NCI-H146 treated with DMSO at 0.1 percent for 48 hours (cell line): ENCODE data around the gene SLCO2A1.

Source experiments
- DNase-seq: peaks from one replicate; lab custom pipeline; 2025; ENCODE audit not compliant: unreplicated experiment; lab: John Stamatoyannopoulos, UW

The SLCO2A1 gene

DNA sequence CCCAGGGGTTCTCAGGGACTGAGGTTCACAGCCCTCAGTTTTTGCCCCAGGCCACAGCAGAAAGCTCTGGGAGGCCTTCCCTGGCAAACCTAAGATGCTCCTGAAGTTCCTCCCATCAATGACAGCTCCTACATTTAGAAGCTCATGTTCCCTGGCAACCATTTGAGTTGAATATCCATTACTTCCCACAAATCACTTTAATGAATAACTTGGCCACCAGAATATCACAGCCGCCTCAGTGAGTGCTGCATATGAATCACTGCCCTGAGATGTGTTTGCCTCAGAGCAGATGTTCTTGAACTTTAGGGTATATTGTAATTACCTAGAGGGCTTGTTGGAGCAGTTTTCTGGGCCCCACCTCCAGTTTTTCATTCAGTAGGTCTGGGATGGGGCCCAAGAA lies 27.4 kb downstream of the SLCO2A1 start:
- no peak for DNase-seq

DNA sequence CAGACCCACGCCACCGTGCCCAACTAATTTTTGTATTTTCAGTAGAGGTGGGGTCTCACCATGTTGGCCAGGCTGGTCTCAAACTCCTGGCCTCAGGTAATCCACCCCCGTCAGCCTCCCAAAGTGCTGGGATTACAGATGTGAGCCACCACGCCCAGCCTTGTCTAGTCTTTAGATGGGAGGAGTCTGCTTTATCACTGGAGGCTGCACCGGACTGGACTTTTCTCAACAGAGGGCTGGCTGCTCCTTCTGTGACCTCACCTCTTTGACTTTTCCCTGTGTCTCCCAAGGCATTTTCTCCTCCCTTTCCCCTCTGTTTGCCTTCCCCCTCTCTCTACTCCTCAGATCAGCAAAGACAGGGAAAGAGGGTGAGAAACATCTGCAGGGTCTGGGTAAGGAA lies 28.5 kb downstream of the SLCO2A1 start:
- DNase-seq, result no peak

DNA sequence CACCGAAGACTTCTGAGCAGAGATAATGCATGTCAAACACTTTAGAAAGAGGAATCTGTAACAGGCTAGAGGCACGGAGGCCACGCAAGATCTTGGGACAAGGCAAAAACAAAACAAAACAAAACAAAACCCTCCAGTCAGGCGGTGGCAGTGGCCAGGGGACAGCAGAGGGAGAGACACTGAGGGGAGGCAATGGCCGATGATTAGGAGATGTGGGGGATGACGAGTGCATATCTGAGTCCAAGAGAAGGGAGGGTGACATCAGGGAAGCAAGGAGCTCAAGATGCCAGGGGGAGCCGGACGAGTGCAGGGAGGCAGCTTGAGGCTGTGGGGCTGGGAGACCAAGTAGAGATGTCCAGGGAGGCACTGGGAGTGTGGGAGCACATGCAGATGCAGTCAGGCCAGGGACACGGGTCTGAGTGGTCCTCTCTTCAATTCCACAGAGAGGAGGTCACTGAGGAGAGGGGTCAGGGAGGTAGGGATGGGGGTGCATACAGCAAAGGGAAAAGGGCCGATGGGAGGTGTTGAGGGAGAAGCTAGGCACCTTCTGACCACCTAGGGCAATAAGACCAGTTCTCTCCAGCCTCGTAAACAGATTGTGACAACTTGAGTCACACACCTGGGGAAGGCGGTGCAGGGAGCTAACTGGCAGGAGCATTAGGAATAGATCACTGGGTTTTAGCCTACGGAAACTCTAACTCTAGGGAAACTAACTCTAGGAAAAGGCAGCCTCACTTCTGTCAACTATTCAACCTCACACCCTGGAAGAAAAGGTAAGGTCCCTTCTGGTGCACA lies 29.6 kb downstream of the SLCO2A1 start:
- no peak for DNase-seq

DNA sequence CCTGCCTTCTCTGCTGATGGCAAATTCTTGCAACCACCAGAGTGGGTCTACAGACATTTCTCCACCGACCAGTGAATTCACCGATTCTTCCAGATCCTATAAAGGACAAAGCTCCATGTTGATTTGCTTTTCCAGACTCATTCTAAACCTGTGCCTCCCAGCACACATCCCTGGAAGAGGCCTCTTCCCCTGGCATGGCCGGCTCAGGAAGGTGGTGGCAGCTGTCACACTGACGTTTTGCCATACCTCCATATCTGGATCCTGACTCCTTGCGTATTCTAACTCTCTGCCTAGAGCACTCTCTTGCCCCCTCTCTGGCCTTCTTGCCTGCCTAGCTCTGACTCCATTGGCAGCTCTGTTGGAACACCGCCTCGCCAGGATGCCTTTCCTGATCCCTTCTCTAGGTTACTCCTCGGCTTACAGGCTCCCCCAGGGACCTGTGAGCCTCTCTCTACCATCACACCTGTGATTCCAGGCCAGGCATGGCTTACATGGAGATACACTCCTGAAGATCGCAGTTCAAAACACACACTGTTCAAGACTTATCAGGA lies 31.0 kb downstream of the SLCO2A1 start:
- no peak for DNase-seq

DNA sequence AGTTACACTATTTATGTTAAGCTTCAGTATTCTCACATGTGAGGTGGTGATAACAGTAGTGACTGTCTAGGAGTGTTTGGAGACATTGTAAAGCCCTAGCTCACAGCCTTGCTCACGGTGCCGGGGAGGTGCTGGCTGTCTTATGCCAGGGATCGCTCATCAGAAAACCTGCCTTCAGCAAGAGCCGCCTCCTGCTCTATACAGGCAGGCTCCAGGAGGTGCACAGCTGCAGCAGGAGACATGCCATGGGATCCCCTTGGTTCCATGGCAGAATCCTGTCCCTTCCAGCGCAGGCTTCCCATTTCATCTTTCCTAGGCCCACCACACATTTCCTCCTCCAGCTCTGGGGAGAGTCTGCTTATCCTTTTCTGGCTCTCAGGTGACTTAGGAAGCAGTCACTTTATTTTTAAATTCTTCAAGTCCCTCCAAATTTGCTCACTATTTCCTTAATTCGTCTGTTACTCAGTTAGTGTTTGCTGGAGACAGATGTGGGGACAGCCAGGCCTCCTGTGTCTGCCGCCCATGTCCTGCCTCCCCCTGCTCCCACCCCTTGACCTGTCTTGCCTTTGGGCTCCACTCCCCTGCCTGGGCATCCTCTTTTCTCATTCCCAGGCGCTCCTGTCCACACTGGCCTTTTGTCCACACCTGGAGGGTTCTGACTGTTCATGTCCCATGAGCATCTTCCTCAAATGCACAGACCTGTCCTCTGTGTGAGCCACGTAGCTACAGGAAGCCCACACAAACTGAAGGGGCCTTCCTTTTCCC lies 31.7 kb downstream of the SLCO2A1 start:
- DNase-seq, result no peak

DNA sequence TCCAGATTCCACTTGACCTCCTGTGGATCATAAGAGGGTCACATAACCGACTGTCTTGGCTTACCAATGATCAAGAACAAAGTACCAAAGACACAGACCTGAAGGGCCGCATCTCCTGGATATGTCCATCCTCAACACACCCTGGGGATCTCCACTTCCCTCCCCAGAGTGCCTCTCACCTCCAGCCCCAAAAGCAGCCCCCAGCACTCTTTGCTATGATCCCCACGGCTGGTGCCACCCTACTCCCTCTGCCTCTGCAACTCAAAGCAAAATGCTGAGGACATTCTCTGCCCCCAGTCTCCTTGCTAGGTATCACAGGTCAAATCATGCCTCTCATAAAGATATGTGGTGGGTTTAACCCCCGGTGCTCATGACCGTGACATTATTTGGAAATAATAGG lies 32.7 kb downstream of the SLCO2A1 start:
- DNase-seq, result no peak

DNA sequence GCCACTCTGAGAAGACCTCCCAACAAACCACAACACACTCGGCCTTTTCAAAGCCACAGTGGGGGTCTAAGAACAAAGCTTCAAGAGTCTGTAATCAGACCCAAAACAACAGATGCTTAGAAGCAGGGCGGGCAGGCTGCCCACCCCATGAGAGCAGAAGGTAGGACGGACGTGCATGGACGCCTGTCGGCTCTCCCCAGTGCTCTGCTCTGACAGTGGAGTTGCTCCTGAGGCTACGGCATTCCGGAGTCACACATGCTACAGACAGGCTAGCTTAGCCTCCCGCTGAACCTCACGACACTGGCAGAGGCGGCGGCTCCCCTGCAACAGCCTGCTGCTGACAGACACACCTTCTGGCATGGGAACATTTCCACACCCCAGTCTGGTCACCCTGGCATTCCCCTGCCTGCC lies 33.5 kb downstream of the SLCO2A1 start:
- no peak for DNase-seq

DNA sequence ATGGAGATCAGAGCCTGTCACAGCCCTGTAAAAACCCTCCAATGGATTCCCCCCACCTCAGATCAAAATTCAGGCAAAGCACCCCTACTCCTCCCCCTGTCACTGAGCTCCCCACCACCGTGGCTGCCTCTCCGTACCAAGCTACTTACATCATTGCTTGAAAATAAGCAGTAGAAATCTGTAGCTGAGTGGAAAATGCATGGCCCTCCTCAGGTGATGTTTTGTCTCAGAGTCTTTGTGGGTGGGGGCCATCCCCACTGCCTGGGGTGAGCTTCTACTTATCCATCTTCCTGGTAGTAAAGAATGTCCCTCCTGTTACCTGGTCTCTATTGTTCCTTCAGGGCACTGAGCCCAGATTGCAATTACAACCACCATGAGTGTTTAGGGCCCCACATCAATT lies 34.5 kb downstream of the SLCO2A1 start:
- no peak for DNase-seq

DNA sequence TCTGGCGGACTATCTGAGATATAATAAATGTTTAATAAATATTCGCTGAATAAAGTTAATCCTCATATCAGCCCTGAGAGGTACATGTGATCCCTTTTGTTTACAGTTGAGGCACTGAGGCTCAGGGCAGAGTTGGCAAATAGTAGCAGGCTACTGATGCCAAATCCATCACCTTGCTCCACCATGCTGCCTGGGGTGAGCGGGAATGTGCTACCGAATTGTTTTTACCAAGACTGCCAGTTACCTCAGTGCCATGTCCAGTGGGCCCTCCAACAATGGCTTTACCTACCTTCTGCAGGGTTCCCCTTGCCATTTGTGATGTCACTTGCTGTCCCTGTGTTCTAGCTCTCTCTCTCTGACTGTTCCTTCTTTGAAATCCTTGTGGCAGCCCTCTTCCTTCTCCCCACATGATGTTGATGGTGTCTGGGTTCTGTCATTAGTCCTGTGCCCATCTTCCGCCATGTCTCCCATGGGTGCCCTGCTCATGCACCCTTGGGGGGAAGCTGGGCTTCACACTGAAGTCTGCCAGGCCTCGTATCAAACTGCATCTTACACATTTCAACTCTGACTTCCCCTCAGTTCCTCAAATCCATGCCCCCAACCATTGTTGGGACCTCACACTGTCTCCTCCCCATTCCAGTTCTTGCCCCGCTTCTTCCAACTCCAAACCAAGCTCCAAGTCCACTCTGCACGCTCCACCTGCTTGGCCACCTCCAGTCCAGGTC lies 35.4 kb downstream of the SLCO2A1 start:
- DNase-seq, result no peak

DNA sequence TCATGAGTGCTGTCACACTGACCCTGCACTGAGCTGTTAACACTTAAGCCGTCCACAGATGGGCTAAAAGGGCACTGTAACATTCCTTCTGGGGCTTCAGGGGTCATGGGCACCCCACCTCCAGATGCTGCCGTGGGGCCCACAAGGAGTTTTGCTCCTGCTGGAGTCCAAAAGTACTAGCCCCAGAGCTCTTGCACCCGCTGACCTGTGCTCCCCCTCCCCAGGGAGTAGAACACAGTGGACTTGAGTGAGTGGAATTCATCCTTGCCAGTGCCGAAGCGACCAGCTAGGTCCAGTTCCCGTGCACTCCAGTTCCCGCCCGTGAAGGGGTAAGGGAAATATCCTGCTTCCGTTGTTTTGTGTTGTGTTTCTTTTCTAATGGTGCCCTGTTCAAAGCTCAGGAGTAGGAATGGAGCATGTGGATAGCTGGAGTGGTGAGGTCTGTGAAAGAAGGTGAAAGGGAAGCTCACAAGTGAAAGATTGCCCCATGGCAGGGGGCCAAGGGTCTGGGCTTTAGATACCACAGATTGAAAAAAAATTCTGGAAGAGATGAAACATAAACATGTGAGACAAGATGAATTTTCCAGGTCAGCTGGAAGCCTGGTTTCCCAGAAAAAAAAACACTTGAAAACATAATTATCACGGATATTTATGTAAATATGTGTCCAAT lies 36.6 kb downstream of the SLCO2A1 start:
- DNase-seq, result no peak

DNA sequence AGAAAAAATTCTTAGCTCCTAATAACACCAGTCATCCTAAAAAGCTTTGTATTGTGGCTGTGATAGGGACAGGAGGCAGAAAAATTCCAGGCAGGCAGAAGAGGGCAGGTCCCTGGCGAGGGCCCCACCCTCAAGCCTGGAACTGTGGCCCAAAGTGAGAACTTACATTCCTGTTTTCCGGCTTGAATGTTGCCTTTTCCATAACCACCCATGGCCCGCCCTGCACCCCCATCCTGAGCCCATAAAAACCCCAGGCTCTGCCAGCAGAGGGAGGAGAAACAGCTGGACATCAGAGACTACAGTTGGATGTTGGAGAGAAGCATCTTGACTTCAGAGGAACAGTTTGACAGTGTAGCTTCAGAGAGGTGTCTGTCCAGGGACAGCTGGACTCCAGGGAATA lies 37.3 kb downstream of the SLCO2A1 start:
- no peak for DNase-seq

DNA sequence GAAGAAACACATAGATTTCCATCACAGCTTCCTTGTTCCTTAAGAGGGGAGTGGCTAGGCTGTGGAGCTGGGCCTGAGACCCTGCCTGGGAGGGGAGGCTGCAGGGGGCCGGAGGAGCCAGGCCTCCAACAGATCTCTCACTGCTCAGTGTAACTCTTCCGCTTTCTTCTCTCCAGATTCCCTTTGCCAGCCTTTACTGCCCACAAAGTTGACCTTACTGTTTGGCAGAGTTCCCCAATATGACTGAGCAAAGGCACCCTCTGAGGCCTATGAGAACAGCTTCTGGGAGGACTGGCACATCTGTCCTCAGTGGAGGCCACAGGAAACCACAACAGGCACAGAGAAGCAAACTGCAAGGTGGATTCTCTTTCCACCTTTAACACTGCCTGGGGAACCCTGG lies 38.1 kb downstream of the SLCO2A1 start:
- DNase-seq, result no peak

DNA sequence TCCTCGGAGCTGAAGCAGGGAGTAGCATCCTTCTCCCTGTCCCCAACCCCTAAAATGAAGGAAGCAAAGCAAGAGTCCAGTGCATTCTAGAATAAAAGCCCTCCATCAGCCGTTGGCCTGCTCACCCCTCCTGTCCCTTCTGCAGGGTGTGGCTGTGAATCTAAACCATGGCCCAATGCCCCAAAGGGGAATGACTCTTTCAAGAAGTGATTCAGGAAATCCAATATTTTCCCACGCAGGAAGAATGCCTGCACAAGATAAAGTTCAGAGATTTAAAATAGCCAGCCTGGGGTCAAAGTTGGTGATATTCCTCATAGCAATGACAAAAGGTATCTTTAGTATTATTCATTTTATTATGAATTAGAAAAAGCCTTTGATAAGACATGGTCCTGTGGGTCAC lies 38.5 kb downstream of the SLCO2A1 start:
- DNase-seq, result no peak

DNA sequence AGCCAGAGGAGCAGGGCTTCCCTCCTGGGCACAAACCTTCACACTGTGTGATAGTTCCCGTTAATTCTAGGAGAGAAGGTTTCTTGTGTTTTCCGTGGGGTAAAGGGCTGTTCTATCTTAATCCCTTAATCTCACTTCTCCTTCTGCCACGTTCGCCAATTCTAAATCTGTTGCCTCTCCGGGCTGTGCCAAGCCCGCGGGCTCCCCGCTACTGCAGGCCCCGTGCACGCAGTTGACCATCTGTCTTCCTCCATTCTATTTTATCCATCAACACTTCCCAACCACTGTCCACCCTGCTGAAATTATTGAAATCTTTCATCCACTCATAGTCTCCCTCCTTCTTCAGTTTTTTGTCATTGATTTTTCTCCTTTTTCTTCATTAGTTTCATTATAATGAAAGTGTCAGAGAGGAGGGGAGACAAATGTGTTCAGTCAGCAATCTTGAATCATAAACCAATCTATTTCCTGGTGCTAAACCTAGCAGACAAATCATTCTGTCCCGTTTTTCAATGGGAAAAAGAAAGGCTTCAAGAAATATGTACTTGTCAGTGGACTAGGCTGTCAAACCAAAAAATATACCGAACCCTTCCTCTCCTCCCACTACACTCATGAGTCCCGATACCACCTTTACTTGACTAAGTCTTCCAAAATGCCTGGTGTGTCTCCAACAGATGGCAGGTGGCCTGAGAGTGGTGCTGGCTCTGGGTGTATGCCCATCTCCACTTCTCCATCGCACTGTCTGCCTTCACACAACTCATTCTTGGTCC lies 39.6 kb downstream of the SLCO2A1 start:
- no peak for DNase-seq

DNA sequence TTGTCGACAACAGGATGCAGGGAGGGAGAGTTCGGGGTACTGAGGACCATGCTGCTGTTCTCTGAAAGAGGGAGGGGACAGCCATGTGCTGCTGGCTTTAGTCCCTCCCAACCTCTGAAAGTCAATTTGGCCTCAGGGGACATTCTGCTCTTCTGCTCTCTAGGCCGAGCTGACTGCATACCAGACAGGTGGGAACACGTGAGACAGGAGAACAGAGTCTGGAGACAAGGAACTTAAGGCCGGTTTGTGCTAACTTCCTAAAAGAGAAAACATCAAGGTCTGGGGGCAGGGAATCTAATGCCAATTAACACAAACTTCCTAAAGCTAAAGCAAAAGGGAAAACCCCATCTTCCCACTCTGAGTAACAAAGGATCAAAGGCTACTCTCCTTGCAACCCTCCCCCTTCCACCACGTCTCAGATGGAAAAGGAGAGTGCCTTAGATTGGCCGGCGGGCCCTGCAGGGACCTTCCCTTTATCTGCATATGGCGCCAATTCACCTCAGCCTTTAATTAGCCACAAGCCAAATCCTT lies 41.0 kb downstream of the SLCO2A1 start:
- no peak for DNase-seq

DNA sequence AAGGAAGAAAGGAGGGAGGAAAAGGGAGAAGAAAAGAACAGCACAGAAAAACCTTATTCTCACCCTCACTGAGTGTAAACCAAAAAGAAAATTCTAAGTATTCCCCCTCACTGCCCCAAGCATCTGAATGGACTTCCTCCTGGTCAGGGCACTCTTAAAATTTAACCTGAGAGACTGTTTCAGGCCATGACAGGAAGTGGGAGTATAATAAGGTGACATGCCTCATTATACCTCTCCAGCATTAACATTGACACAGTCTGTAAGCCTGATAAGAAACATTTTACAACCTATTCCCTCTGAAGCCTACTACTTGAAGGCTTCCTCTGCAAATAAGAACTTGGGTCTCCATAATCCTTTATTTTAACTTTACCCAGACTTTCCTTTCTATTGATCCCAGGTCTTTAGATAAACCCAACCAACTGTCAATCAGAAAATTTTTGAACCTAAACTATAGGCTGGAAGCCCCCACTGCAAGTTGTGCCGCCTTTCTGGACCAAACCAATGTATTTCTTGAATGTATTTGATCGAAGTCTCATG lies 41.7 kb downstream of the SLCO2A1 start:
- no peak for DNase-seq

DNA sequence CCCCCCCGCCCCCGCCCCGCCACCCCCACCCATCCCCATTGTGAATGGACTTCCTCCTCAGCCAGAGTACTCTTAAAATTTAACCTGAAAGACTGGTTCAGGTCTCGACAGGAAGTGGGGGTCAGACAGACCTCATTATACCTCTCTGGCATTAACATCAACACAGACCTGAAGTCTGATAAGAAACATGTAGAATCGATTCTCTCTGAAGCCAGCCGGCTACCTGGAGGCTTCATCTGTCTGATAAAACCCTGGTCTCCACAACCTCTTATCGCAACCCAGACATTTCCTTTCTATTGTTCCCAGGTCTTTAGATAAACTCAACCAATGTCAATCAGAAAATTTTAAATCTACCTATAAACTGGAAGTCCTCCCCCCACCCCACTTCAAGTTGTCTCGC lies 42.6 kb downstream of the SLCO2A1 start:
- no peak for DNase-seq

DNA sequence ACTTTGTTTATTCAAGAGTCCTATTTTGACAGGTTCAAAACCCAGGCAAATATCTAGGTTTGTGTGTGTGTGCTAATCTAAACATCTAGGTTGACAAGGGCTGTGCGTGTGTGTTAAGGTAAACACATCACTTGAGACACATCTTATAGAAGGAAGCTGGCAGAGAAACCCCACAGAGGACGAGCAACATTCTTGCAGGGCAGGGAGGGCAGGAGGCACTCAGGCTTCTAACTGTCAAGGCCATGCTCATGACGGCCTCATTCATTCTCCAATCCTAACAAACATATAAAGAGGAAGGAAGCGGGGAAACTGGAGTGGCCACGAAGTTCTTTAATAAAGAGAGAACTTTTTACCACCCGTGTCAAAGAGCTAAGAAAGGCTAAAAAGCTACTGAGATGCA lies 43.4 kb downstream of the SLCO2A1 start:
- DNase-seq, result no peak

DNA sequence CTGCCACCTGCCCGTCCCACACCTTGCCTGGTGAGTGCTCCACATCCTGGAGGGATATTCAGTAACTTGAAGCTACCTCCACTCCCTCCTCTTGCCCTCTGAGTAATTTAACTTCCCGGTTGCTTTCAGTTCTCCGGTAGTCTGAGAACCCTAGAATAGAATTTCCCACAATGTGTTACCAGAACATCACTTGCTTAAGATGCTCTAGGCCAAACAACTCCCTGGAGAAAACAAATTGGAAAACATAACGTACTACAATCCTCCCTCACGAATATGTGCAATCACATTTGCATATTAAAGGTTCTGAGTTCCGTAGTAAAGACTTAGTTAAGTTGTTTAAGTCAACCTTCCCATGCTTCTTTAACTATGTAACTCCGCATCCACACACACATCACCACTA lies 44.8 kb downstream of the SLCO2A1 start:
- DNase-seq, result no peak
